Smooth muscle cell of the brain vasculature (primary cell): ENCODE data around the gene MBNL3.
"Not testable (repeated sequence)": the region's sequence is repeated elsewhere in the genome, so short reads cannot be mapped to it uniquely, and the experiment has no call there.

Experiments
- DNase-seq: peaks from one replicate; pipeline ENCODE4 v3.0.0-alpha.2; 2012; ENCODE audit warnings: low read depth, low spot score

MBNL3 gene

DNA sequence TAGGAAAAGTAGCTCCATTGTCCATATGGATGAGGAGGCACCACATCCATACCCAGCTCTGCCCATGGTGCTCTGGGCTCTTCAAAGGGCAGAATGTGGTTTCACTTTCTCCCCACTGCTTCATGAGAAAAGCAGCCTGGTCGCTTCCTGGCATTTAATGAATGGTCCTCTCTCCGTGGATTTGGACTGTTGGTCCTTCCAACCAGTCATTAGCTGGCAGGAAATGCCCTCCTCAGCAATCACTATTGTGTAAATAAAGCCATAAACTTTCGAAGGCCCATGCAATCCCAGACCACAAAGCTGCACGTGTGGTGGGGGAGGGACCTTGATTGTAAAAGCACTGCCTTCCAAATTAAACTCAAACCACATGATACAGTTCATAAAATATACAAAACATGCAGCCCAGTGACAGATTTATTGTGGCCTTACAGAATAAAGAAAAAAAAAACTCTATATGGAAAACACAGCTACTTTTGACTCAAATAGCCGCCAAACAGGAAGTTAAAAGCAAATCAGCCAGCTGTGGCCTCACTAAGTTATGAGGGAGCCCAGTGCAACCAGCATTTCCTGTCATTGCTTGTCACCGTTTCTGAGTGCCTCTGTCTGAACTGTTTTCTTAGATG, 8.1 kb downstream of the MBNL3 start:
- DNase-seq = no peak

DNA sequence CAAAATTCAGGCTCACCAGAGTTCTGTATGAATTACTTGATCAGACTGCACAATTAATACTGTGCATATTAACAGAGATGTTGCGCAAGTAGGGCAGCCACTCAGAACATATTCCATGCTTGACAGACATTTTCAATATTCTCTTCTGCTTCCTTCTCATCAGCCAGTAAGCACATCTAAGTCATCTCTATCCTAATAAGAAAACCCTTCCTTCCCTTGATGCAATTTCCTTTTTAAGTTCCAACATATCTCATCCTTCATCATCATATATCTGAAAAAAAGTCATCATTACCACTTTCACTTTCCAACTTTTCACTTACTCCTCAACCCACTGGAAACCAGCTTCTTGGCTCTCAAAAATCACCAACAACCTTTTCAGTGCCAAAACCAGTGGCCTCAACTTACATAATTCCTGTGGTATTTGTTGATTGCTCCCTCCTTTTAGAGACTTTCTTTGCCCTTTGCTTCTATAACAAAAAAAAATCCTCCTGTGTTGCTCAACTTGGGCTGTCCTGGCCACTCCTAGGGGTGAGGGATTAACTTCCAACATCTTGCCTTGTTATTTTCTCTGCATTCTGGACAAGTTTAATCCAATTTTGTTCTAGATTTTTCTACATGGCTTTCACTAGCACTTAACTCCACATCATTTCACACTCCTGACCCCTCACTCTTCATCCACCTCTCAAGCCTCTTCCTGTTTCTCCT, 14.1 kb downstream of the MBNL3 start:
- DNase-seq = no peak

DNA sequence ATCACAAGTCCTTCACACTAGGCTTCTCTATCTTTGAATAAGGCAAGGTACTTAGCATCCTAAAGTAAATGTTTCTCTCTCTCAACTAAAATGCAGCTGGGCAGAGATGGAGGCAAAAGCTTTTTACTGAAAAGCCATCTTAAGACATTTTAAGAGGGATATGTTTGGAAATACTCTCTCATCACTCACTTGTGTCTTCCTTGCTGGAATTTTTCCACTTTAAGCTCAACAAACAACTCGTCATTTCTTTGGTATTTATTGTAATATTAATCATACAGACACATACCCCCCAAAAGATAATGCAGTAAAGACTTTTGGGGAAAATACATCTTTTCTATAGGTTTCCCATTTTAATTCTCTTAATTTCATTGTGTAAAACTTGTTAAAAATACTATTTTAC, 16.4 kb downstream of the MBNL3 start:
- DNase-seq = no peak

DNA sequence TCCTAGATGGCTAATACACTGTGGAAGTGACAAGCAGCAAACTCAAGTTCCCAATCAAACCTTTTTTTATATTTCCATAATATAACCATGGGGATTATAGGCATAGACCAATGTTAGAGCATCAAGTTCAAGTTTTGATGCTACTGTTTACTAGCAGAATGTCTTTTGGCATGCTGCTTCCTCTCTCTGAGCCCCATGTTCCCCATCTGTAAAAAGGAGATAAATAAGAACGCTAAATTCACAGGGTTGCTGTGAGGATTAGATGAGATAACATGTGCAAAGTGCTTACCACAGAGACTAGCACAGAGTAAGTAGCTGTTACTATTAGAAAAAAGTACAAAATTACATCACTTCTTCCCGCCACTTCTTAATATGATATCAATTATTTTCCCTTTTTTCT, 18.0 kb downstream of the MBNL3 start:
- no peak for DNase-seq

DNA sequence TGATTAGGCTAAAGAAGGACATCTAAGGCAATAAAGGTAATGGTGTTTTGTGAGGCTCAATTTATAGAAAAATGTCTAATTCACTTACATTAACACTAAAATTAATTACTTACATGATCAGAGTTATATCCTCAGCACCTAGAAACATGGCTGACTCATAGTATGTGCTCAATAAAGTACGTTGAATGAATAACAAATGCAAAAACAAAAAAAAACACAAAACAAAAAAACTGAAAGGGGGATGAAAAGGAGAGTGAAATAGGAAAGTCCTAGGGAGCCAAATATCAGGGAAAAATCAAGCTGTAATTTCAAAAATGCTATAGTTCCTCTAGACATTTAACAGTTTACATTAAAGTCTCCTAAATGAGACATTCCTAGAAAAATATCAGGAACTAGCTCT, 18.7 kb downstream of the MBNL3 start:
- DNase-seq = no peak

DNA sequence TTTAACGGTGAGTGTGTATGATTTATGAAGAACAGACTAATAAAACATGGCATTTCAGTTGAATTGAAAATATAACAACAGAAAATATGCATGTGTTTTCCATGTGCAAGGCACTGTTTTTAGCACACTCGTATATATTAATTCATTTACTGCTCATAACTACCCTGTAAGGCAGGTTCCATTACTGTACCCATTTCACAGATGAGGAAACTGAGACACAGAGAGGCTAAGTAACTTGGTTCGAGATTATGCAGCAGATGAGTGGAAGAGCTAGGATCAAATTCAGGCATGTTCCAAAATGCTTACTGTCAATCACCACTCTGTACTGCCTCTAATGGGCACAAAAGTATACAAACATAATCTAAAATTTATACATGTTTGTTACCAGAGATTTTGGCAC, 20.4 kb downstream of the MBNL3 start:
- no peak for DNase-seq

DNA sequence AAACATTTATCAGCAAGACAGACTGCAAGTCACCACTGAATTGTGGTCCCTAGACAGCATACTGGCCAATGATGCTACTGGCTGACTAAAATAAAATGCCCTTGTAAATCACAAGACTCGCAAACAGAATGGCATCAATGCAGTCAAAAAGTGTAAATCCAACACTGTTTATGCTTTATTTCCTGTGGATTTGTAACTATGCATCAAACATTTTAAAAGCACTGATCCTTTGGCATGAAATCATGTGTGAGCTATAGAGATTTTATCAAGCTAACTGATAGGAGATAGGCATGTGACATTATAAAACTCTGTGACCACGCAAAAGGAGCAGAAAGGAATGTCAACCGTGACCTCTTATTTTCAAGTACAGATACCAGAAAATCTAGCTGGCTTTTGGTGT, 20.8 kb downstream of the MBNL3 start:
- no peak for DNase-seq

DNA sequence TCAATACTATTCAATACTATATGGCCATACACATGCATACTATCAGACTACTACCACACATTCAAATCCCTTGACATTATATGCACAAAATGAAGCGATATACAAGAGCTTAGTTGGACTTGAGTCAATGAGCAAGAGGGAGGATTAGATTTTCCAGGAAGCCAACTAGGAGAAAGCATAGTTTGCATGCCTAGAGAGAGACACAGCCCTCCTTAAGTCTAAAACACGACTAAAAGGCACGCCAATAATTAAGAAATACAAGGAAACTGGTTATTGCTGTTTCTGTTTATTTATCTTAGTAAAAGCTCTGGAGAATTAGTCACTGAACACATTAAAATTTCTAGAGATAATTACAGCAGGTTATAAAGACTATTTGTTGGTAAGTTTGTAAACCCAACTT, 21.8 kb downstream of the MBNL3 start:
- DNase-seq = no peak

DNA sequence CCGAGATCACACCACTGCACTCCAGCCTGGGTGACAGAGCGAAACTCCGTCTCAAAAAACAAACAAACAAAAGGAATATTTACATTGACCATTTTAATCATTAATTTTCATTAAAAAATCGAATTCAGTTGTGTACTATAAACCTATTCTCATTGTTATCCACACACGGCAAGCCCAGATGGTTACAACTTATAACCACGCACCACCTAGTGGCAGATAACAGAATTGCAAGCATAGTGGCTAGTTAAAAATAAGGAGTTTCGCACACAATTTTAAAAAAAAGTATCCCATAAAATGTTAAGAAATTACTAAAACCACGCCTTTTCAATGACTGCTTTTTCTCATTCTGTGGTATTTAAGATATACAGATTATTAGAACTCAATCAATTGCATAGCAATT, 25.4 kb downstream of the MBNL3 start:
- no peak for DNase-seq

DNA sequence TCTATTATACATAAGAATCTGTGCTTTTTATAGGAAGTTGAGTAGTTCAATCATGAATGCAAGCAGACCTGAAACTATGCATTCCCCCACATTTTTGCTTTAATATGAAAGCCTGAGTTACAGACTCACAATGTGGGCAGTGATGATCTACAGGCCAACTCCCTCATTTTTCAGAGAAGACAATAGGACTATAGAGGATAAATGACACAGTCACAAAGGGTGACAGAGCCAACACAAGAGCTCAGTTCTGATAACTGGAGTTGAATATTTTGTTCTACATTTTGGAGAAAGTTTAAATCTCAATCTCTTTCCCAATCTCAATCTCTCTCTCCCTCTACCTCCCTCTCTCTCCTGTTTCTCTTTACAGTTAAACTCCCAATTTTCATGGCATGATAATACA, 27.0 kb downstream of the MBNL3 start:
- no peak for DNase-seq

DNA sequence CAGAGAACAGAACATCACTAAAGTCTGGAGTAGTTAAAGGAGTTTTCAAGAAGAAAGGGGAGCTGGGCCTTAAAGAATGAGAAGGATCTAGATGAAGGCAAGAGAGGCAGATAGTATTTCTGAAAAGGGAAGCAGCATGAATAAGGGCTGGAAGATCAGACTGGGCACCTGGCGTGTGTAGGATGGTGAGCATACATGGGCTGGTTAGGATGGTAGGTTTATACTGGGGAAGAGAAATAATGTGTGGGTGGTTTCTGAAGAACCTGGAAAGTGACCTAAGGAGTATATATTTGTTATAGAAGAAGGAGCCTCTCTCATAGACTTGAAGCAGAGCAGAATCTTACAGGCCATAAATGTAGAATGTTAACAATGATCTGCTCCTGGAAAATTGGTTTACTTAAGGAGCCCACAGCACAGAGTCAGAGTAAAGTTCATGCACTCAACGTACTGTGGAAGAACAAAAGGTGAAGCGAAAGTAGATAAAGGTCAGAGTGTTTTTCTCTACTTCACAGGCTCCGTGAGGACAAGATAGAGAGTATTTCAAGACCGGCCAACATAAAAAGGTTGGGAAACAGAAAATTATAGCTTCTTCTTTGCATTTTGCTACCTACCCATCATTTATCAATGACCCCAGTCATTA, 35.8 kb downstream of the MBNL3 start:
- no peak for DNase-seq

DNA sequence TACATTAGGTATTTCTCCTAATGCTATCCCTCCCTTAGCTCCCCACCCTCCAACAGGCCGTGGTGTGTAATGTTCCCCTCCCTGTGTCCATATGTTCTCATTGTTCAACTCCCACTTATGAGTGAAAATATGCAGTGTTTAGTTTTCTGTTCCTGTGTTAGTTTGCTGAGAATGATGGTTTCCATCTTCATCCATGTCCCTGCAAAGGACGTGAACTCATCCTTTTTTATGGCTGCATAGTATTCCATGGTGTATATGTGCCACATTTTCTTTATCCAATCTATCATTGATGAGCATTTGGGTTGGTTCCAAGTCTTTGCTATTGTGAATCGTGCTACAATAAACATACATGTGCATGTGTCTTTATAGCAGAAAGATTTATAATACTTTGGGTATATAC, 42.9 kb downstream of the MBNL3 start:
- DNase-seq = not testable (repeated sequence)

DNA sequence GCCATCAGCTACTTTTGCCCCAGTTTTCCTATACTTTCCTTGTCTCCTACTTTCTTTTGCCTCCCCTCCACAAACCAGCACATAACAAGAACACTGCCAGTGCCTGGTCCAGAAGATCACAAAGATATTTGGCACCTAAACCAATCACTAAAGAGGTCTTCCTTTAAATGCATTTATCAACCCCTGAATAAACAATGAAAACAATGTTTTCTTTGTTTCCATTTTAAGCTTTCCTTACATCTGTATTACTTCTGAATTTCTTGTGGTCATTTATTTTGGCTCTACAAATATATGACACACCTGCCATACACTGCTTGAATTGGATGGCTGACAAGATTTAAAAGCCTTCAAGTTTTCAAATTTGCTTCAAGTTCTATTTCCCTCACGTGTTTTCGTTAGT, 43.9 kb downstream of the MBNL3 start:
- no peak for DNase-seq

DNA sequence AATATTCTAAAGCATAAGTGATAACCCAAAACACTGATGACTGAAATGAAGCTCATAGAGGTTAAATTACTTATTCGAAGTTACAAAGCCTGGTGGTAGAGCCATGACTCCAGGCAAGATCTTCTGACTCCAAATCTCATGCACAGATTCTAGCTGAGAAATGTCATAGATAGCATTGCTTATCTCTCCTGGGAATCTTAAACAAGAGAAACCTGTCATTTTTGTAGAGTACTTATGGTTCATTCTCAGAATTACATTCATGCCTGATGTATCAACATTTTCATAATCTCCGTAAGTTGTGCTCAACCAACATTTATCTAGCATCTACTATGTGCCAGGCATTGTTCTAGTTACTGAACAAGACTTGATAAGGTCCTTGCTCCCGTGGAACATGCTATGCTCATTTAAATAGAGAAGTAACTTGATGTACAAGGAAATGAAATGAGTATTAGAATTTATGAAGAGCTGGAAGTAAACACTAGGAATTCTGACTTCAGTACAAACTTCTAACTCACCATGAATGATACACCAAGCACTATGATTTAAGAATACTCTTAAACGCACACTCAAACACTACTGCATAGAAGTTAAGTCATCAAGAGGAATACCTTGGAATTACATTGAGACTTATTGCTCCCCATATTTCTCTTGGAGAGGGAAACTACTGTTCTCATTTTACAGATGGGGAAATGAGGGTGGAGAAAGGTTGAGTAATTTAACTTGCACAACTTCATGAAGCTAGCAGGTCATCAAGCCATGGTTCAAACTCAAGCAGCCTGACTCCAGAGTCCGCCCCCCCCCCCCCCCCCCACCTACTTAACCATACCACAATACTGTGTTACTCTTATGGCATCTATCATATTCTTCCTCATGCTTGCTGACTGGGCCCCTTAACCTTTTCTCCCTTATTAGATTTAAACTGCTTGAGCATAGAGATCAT, 45.4 kb downstream of the MBNL3 start:
- DNase-seq = no peak

DNA sequence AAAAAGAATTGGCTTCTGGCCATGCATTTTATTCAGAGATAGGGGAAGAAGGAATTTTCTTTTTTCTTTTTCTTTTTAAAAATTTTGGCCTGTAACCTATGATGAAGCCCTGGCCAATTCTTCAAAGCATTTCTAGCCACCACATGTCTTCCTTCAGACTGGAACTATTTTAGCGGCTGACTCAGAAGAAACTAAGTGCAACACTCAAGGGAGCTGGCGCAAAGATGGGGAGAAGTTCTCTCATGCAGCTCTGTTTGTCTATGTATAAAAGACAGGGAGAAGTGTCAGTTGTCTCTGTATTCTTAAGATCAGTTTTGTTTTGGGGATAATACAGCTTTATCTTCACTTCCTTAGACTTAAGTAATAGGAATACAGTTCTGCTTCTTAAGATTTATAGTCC, 46.1 kb downstream of the MBNL3 start:
- no peak for DNase-seq

DNA sequence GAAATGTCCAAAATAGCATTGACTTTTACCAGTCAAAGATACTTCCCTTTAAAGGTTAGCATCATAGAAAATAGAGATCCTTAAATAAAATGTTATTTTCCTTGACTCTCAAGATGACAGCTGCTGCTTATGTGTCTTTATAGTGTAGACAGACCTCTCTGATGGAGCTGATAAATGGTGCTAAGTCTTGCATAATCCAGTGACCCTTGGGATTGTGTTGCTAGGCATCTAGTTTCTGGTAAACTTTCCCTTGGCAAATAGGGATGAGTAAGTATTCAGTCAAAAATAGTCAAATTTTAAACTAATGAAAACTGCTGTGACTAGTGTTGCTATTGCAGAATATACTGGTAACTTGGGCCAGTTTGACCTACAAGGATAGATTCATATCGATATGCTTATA, 53.6 kb downstream of the MBNL3 start:
- DNase-seq = no peak

DNA sequence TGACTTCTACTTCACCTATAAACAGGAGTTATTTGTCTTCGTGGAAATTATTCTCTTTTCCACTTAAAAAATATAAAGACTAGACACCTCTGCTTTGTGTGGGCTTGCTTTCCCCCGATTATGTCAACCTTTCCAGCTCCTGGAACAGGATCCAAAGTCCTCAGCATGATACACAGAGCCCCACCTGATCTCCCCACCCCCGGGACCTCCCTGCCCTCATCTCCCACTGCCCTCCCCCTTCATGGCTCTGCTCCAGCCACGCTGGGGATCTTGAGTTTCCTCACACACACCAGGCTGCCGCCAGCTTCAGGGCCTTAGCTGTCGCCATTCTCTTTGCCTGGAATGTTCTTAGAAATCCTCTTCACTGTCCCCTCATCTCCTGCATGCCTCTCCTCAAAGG, 55.3 kb downstream of the MBNL3 start:
- no peak for DNase-seq

DNA sequence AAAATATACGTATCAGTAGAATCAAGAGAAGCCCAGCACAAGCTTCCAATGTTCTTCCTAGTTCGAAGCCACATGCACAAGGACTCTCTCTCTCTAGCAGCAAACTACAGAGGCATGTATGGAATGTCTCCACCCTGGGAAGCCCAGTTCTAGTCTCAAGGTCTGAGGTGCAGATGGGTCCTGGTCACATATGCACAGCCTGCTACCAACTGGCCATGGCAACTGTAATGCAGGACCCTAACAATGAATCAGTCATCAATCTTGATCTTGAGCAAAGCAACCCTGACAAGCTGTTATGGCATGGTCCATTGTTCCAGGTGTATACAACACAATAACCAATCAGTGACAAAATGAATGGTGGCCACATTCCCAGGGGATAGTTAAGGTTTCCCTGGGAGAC, 55.8 kb downstream of the MBNL3 start:
- no peak for DNase-seq

DNA sequence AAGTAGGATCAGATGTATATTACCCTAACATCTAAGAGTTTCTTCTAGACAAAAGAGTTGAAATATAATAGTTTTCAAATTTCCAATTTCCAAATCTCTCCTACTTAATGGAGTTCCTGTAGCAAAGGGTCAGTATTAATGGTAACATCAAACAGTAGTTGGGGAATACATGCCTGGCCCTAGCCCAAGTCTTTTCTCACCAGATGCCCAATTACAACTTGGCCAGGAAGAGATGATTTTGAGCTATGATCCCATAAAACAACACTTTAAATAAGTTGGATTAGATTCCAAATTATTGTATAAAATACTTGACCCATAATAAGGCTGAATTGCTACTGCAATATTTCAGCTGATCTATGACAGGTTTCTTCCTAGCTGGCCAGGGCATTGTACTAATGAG, 59.9 kb downstream of the MBNL3 start:
- DNase-seq = no peak

DNA sequence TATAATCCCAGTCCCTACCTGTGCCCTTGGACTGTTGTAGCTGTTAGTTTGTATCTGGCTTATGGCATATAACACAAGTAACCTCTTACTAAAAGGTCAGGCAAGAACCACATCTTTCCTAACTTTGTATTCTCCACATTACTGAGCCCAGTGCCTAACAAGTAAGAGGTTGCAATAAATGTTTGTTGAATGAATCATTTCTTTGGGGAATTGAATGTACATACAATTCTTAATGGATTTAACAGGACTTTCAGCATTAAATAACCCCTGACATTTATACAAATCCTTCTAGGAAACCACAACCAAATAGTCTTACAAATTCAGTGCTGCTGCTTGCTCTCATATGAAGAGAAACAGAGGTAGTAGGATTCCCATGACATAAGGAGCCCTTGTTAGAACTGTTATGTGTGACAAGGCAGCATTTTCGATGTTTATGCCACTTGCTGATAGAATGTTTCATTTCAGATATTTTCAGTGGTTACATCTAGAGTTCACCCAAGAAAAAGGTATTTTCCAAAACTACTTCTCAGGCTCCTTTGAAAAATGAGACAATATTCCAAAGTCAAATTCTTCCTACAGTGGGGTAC, 62.0 kb downstream of the MBNL3 start:
- DNase-seq = no peak

DNA sequence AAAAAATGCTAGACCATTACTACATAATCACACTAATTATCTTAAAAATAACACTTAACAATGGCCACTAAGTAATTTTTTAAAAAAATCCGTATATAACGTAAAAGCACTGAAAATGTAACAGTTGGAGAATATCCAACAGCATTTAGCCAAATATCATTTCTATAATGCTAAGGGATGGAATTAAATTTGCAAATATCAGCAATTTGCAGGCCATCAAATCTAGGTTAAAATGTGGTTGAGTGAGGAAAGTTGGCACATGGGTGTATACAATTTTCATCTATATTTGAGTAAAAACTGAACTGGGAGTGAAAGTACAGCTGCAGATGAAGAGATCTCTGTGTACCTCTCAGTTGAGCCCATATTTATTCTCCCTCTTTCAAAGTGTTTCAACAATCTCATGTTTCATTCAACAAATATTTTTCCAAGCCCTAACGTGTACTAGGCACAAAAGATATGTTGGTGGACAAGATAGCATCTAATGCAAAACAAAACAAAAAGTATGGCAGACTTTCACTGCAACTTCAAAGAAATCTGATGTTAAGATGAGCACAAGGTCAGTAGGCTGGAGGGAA, 63.0 kb downstream of the MBNL3 start:
- no peak for DNase-seq
